Endodermal cell (in vitro differentiated cells): ENCODE data around the gene CFB. TPM values are rescaled to one million over a fixed set of nuclear protein-coding genes. Genes with fewer than 3 reads are reported as not detected.

Experiments
- DNase-seq: peaks from one replicate; pipeline ENCODE4 v3.0.0-alpha.2; 2017
- H3K27ac ChIP-seq: 2 replicates; pipeline ENCODE4 v1.5.1; 2013; ENCODE audit warnings: mild to moderate bottlenecking, low read depth, low read length, moderate library complexity
- H3K27me3 ChIP-seq: 2 replicates; pipeline ENCODE4 v1.6.1; 2013; ENCODE audit warnings: mild to moderate bottlenecking, low read length, moderate library complexity; ENCODE audit not compliant: insufficient read depth, control insufficient read depth, poor library complexity, severe bottlenecking
- H3K36me3 ChIP-seq: 2 replicates; pipeline ENCODE4 v1.7.0; 2013; ENCODE audit warnings: mild to moderate bottlenecking, low read length, moderate library complexity; ENCODE audit not compliant: control insufficient read depth, insufficient read depth
- H3K4me1 ChIP-seq: one replicate; pipeline ENCODE4 v1.7.0; 2013; ENCODE audit warnings: low read length; ENCODE audit not compliant: control insufficient read depth, insufficient read depth
- H3K4me3 ChIP-seq: 2 replicates; pipeline ENCODE4 v1.5.1; 2013; ENCODE audit warnings: mild to moderate bottlenecking, low read length, moderate library complexity
- H3K9ac ChIP-seq: 2 replicates; pipeline ENCODE4 v1.6.1; 2013; ENCODE audit warnings: mild to moderate bottlenecking, low read length, moderate library complexity; ENCODE audit not compliant: poor library complexity, severe bottlenecking; ENCODE audit errors: extremely low read depth
- H3K9me3 ChIP-seq: 2 replicates; pipeline ENCODE4 v1.6.1; 2013; ENCODE audit warnings: mild to moderate bottlenecking, low read length, moderate library complexity; ENCODE audit not compliant: control insufficient read depth
- H3K27ac Mint-ChIP-seq: 2 replicates; pipeline ENCODE4 v1.8.0; 2020; ENCODE audit warnings: mixed read lengths
- H3K27me3 Mint-ChIP-seq: 2 replicates; pipeline ENCODE4 v1.8.0; 2021; ENCODE audit warnings: mild to moderate bottlenecking, mixed read lengths; ENCODE audit not compliant: insufficient read depth
- H3K36me3 Mint-ChIP-seq: 2 replicates; pipeline ENCODE4 v1.8.0; 2020; ENCODE audit warnings: low read depth, mixed read lengths
- H3K4me1 Mint-ChIP-seq: 2 replicates; pipeline ENCODE4 v1.8.0; 2020; ENCODE audit warnings: mixed read lengths
- H3K4me3 Mint-ChIP-seq: 2 replicates; pipeline ENCODE4 v1.8.0; 2020; ENCODE audit warnings: mild to moderate bottlenecking, moderate library complexity, mixed read lengths
- H3K9me3 Mint-ChIP-seq: 2 replicates; pipeline ENCODE4 v1.8.0; 2020; ENCODE audit warnings: mild to moderate bottlenecking, mixed read lengths
- CTCF ChIP-seq: fragments of 200-600 bp; sonication (generic); conservative IDR thresholded peaks from 2 replicates; pipeline ENCODE4 v1.5.0; 2021; ENCODE audit warnings: antibody characterized with exemption, mild to moderate bottlenecking
- WGBS, 2 experiments: methylation state at CpG; one replicate each; pipeline versions ENCODE4 v1.1.5 to v1.1.7; 2013; ENCODE audit warnings: missing lambda C conversion rate in 2 of 2, mixed read lengths in 1 of 2; ENCODE audit not compliant: insufficient coverage in 1 of 2, insufficient read length in 1 of 2; 5-methylcytosine and 5-hydroxymethylcytosine counted together
- total RNA-seq, 2 donors: library from RNA; stranded (reverse); fragmentation: NEBNext Ultra II Directional in 1 of 2; extraction: Animal tissue kit (Norgen Biotek cat#: 25700) in 1 of 2; gene quantifications; 2 replicates in 1 of 2; 3 replicates in 1 of 2; pipeline ENCODE4 v1.2.1, GENCODE V29; 2021

Gene CFB
- total RNA-seq, 2 donors from 2014 or later, result 0.51 to 0.66 TPM

DNA sequence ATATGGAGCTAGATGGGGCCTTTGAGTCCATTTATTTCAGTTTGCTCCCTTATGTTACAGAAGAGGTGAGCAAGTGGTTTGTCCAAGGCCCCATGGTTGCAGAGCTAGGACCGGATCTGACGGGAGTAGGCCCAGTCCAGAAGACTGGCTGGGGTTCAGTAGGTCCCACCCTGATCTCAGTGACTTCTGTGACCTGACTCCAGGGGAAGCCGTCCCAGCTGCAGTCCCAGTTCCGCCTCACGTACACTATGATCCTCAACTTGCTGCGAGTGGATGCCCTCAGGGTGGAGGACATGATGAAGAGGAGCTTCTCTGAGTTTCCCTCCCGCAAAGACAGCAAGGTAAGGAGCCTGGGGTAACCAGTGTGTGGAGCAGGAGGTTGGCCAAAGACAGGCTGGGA, 20.6 kb downstream of the CFB start:
- Histone ChIP-seq H3K36me3 (peaks cover 61% of the 10 kb centered on the region), H3K9me3 (no peaks in the 10 kb centered on the region), H3K27ac (no peak overlapping the region), H3K9ac (no peak overlapping the region), H3K4me3 (no peak overlapping the region), H3K27me3 (no peaks in the 10 kb centered on the region), H3K4me1 (peaks cover 8% of the 10 kb centered on the region)
- no peak overlapping the region for H3K27ac Mint-ChIP-seq
- no peak overlapping the region for H3K4me3 Mint-ChIP-seq
- no peak for TF ChIP-seq CTCF
- peaks cover 75% of the 10 kb centered on the region for H3K36me3 Mint-ChIP-seq
- no peak for DNase-seq
- no peaks in the 10 kb centered on the region for H3K4me1 Mint-ChIP-seq
- no peaks in the 10 kb centered on the region for H3K27me3 Mint-ChIP-seq
- H3K9me3 Mint-ChIP-seq, result no peaks in the 10 kb centered on the region
- 96 to 97% methylated on average over 5 to 7 of the region's 7 CpGs for WGBS, 2 experiments

- no peak for DNase-seq
- 93 to 100% methylated on average over 5 to 10 of the region's 10 CpGs for WGBS, 2 experiments
- Histone ChIP-seq H3K27me3 (no peaks in the 10 kb centered on the region), H3K4me3 (no peak overlapping the region), H3K36me3 (peaks cover 53% of the 10 kb centered on the region), H3K9me3 (no peaks in the 10 kb centered on the region), H3K9ac (no peak overlapping the region), H3K4me1 (peaks cover 8% of the 10 kb centered on the region), H3K27ac (no peak overlapping the region)
- Mint-ChIP-seq H3K9me3 (no peaks in the 10 kb centered on the region), H3K27ac (no peak overlapping the region), H3K4me3 (no peak overlapping the region), H3K27me3 (no peaks in the 10 kb centered on the region), H3K4me1 (peaks cover 2% of the 10 kb centered on the region), H3K36me3 (peaks cover 67% of the 10 kb centered on the region)
- TF ChIP-seq CTCF, result no peak
Observed at GRCh38 chr6:31966997-31967925, 21.4 kb downstream of the CFB start.

DNA sequence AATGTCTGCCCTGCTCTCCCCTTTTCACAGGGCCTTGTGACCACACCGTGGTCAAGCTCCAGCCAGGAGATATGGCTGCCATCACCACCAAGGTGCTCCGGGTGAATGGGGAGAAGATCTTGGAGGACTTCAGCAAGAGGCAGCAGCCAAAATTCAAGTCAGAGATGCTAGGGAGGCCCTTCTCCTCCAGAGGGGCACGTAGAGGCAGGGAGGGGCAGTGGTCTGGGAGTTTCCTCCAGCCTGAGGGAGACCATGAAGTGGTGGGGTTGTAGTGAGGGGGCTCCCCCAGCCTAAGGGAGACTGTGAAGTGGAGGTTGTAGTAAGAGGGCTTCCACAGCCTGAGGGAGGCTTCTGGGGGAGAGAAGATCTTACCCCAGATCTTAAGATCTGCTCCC, 22.0 kb downstream of the CFB start:
- Mint-ChIP-seq H3K27me3 (no peaks in the 10 kb centered on the region), H3K36me3 (peaks cover 60% of the 10 kb centered on the region), H3K4me3 (no peak overlapping the region), H3K4me1 (peaks cover 6% of the 10 kb centered on the region), H3K27ac (no peak overlapping the region), H3K9me3 (no peaks in the 10 kb centered on the region)
- 93% methylated on average over 3 of the region's 3 CpGs; no CpG with 5 or more reads in 1 of the 2 experiments for whole genome bisulfite sequencing, 2 experiments
- Histone ChIP-seq H3K36me3 (peaks cover 47% of the 10 kb centered on the region), H3K4me3 (no peak overlapping the region), H3K4me1 (peaks cover 8% of the 10 kb centered on the region), H3K27me3 (no peaks in the 10 kb centered on the region), H3K9me3 (no peaks in the 10 kb centered on the region), H3K9ac (no peak overlapping the region), H3K27ac (no peak overlapping the region)
- DNase-seq, result no peak
- no peak for TF ChIP-seq CTCF
